HG03135 (cell line): ENCODE measurements around the gene GFRAL.
"Not testable (repeated sequence)": the region's sequence is repeated elsewhere in the genome, so short reads cannot be mapped to it uniquely, and the experiment has no call there.

Experiments
- ATAC-seq: cut with Tn5 transposase; IDR thresholded peaks from one replicate; pipeline ENCODE4 v1.9.1; 2021; ENCODE audit warnings: mild to moderate bottlenecking, moderate library complexity; ENCODE audit not compliant: unreplicated experiment

Gene GFRAL, protein sequence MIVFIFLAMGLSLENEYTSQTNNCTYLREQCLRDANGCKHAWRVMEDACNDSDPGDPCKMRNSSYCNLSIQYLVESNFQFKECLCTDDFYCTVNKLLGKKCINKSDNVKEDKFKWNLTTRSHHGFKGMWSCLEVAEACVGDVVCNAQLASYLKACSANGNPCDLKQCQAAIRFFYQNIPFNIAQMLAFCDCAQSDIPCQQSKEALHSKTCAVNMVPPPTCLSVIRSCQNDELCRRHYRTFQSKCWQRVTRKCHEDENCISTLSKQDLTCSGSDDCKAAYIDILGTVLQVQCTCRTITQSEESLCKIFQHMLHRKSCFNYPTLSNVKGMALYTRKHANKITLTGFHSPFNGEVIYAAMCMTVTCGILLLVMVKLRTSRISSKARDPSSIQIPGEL

DNA sequence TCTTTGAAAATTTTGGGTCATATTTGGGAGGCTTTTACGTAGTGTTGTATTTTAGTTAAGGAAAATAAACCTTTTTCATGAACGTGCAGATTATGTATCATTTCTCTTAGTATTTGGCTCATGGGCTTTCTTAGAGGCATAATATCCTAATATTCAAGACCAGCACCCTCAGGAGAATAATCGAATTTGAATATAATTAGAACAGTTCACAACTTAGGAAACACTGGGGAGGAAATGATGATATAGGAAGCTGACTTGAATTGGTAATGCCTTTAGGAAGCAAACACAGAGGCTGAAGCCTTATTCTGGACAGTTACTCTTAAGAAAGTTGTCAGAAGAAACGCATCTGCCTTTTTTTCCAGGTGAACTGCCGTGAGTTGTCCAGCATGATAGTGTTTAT, at the start of gene GFRAL:
GFRAL (plus strand) TSS at position 301 of the 400 bp plus-strand sequence; CDS start at position 387, 86 bp downstream.
- ATAC-seq: no peak

DNA sequence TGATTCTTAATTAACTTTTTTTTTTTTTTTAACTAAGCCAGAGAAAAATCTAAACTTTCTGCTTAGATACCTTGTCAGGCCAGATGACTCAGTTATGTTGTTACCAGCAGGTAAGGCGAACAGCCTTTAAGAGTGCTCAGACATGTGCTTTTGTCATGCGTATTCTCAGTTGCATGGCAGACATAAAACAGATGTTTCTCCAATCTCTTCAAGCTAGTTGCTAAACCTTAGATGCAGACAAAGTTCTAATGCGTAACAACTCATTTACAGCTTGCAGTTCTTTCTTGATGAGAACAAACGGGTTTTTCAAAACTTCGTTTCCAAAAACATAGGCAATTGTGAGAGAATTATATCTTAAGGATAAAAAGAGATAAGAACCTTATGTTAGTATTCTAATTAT, 49.6 kb upstream of the GFRAL start:
- no peak for ATAC-seq

- no peak for ATAC-seq
Observed at GRCh38 chr6:55281215-55281614, 46.1 kb upstream of the GFRAL start.

GRCh38 chr6:55282115-55282514, 45.2 kb upstream of the GFRAL start:
- no peak for ATAC-seq

GRCh38 chr6:55286824-55287223, 40.4 kb upstream of the GFRAL start:
- ATAC-seq: no peak

GRCh38 chr6:55290736-55291135, 36.5 kb upstream of the GFRAL start:
- ATAC-seq: no peak

- ATAC-seq: no peak
Observed at GRCh38 chr6:55293116-55293515, 34.2 kb upstream of the GFRAL start.

DNA sequence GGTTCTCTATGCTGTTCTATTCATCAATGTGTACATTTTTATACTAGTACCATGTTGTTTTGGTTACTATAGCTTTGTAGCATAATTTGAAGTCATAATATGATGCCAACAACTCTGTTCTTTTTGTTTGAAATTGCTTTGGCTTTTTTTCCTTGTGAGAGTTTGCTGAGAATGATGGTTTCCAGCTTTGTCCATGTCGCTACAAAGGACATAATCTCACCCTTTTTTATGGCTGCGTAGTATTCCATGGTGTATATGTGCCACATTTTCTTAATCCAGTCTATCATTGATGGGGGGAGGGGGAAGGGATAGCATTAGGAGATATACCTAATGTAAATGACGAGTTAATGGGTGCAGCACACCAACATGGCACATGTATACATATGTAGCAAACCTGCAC, 30.1 kb upstream of the GFRAL start:
- ATAC-seq: not testable (repeated sequence)

DNA sequence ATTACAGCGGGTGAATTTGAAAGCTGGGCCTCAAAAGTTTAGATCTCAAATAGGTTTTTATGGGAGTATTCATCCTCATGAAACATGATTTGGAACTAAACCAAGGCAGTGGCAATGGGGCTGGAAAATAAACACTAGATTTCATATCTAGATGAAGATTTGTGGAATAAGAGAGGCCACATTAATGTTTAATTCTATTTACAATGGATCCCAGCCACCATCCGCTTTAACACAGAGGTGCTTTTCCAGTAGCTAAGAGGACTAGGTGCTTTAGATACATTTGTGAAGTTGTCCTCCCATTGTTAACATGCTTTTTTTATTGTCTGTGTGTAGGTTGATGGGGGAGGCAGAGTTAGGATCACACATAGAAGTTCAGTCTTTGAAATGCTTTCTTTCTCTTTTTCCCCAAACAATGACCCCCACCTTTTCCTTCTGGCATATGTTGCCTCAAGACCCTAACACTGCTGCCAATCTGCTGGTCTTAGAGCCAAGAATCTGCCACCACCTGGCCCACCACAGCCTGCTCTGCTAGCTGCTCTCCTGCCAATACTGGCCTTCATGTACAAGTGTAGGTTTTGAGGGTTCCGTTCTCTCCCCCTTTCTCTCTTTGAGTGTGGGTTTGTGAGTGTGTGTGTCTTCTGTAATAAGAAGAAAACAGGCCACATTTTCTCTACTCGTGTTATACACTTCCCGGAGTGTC, 27.8 kb upstream of the GFRAL start:
- no peak for ATAC-seq

DNA sequence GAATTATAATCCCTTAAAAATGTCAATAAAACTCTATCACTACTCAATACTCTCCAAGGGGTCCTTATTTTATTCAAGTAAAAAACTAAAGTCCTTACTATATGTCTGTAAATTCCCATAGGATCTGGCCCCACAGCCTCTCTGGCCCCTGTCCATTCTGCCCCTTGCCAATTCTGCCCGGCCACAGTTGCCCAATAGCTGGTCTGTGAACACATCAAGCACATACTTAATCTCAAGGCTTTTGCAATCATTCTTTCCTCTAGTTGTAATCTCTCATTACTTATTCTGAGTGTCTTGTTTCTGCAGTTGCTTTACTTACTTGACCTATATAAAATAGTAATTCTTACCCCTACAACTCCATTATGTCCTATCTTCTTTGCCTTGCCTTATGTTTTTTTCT, 22.5 kb upstream of the GFRAL start:
- ATAC-seq: no peak

DNA sequence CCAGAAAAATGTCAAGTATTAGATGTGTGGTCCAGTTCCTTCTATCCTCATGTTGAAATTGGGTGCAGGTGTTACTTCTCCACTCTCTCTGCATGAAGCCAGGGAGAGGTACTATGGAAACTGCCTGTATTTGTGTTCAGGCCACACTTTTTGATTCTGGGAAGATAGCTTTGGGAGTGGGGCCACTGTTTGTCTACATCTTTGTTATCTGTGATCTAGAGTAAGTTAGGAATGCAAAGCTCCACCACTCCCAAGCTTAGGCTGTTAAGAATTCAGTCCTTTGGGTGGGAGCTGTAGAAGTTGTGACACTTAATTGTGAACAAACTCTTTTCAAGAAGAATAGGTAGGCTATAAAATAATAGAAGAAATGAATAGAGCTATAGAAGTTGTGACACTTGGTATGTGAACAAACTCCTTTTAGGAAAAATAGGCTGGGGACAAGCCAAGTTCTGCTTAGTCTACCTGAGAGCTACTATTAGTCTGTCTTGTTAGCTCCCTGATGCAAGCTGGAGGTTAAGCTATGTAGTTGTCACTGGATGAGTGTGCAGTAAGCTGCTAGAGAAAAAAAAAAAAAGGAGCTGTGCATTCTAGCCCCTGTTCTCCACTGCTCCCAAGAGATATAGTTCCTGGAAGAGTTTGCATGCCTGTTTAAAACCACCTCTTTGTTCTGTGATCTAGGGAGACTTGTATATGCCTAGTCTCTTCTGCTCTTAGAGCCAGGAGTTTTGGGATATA, 7.1 kb upstream of the GFRAL start:
- no peak for ATAC-seq

DNA sequence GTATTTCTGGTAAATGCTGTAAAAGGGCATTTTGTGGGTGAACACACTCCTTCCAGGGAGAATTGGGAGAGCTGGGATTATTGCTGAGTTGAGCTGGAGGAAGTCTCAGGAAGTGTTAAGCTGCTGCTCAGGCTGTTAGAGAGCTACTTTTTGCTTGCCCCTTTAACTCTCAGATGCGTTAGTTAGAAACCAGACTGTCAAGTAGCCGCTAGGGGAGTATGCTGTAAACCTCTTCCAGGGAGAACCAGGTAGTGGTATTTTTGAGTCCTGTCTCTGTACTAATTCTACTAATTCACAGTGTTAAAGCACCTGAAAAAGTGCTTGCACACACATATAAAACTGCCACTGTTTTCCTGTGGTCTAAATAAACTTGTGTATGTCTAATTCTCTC, 6.6 kb upstream of the GFRAL start:
- no peak for ATAC-seq

- no peak for ATAC-seq
Observed at GRCh38 chr6:55377150-55377549, 49.9 kb downstream of the GFRAL start.

DNA sequence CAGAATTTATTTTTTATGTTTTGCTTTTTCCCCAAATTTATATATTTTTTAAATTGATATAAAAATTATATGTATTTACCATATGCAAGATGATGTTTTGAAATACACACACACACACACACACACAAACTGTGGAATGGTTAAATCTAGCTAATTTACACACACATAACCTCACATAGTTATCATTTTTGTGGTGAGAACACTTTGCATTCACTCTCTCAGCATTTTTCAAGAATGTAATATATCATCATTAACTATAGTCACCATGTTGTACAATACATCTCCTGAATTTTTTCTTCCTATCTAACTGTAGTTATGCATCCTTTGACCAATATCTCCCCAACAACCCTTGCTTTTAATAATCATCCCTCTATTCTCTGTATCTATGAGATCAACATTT, 52.2 kb downstream of the GFRAL start:
- no peak for ATAC-seq

GRCh38 chr6:55379895-55380294, 52.6 kb downstream of the GFRAL start:
- ATAC-seq: no peak

DNA sequence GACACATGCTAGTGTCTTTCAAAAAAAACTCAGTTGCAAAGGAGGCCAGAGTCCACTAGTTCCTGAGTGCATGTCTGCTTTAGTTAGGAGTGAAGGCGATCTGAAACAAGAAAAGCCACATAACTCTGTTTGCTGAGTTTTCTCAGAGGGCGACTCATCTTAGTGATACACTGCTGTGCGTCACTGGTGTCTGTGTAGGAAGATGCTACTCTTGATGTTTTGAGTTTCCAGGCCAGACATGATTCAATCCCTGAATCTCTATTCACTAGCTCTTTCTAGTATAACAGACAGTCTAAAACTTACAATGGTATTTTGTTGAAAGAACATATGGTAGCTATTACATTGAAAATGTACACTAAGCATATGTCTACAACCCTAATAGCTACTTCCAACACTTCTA, 60.9 kb downstream of the GFRAL start:
- ATAC-seq: no peak

- ATAC-seq: no peak
Observed at GRCh38 chr6:55395871-55396270, 68.6 kb downstream of the GFRAL start.

DNA sequence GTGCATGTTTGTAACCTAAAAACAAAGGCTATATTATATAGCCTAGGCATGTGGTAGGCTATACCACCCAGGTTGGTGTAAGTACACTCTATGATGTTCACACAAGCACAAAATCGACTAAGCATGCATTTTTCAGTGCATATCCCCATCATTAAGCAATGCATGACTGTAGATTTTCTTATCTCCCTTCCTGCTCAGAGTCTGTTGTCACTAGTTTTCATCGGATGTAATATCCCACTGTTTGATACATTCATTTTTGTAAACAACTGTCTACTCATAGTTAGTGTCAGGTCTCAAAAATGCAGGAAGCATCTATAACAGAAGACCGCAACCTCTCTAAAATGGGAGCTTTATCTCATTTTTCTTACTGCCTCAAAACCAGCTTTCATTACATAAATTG, 70.7 kb downstream of the GFRAL start:
- no peak for ATAC-seq

GRCh38 chr6:55399351-55399750, 72.1 kb downstream of the GFRAL start:
- no peak for ATAC-seq

DNA sequence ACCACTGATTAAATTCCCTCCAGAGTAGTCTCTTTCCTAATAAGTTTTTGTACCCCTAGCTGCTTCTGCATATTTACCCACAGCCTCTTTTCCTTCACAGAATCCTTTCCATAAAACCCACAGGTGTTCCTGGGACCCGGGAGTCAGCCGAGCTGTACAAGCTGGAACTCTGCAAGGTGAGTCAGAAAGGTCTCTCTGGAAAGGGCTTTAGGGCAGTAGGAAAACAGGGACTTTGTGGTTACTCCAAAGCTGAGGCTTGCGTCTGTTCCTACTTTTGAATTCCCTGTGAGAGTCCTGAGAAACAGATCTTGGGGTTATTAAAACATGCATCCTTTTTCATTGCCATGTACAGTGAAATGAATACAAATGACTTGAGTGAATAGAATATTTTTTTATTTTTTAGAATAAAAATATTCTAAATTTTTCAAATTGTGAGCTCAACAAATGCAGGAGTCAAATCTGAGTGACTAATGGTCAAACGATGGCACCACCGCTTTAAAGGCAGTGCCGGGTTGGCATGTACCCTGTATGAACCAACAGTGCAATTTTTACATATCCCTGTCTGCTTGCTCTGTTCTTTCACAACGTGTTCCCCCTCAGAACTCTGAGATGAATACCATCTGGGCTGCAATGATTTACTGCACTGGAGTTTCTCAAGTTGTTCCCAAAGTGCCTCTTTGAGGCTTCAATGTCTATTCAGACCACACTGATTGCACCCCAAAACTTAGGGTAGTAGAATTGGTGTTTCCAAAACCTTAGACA, 78.4 kb downstream of the GFRAL start:
- ATAC-seq: no peak

DNA sequence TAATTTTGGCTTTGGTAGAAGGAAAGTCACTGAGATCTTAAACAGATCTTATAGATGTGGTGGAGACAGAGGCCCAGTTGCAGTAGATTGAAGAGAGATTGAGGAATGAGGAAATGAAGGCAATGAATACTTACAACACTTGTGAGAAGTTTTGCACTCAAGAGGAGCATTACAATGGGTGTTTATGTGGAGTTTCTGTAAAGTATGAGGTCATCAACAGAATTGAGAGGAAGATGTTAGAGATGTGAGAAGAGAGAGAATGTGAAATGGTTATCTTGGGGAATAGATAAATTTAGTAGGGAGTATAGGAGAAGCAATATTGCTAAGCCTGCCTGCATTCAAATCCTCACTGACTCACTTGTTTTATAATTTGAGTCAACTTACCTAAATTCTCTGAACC, 83.4 kb downstream of the GFRAL start:
- no peak for ATAC-seq
